ENCODE data around the gene SLC9C2. TPM values are rescaled to one million over a fixed set of nuclear protein-coding genes. Genes with fewer than 3 reads are reported as not detected.
"Not testable (repeated sequence)": the region's sequence is repeated elsewhere in the genome, so short reads cannot be mapped to it uniquely, and the experiment has no call there.

The SLC9C2 gene
- total and polyA plus RNA-seq, 9 donors: 0.07 to 5.3 (median 0.65) TPM

- intact Hi-C loops (cut with DNase I): no loop called here
- WGBS, 3 donors: 92 to 95% (median 94%) methylated on average over 4 of the region's 4 CpGs
- no peaks in the 10 kb centered on the region for H3K4me1 ChIP-seq (ENCODE audit: insufficient read depth)
- TF ChIP-seq POLR2A (IDR thresholded peaks at IDR 0.05) (no peak), EP300 (IDR thresholded peaks at IDR 0.05) (no peak), CTCF (IDR thresholded peaks at IDR 0.05) (no peak)
- no peaks in the 10 kb centered on the region for H3K36me3 ChIP-seq
- no peak overlapping the region for H3K4me3 ChIP-seq
- no peak overlapping the region for H3K27ac ChIP-seq
- no peaks in the 10 kb centered on the region for H3K27me3 ChIP-seq
- DNase-seq: no peak
- peaks cover 0 to 7% of the 10 kb centered on the region in 2 donors for H3K9me3 ChIP-seq
These were observed 132.3 kb downstream of the SLC9C2 start for GRCh38 chr1:173470608-173471007.

- Histone ChIP-seq H3K27ac (no peak overlapping the region), H3K4me3 (no peak overlapping the region), H3K4me1 (ENCODE audit: insufficient read depth) (no peaks in the 10 kb centered on the region), H3K27me3 (no peaks in the 10 kb centered on the region), H3K36me3 (no peaks in the 10 kb centered on the region), H3K9me3 (peaks cover 0 to 7% of the 10 kb centered on the region in 2 donors)
- TF ChIP-seq POLR2A (IDR thresholded peaks at IDR 0.05) (no peak), EP300 (IDR thresholded peaks at IDR 0.05) (no peak), CTCF (IDR thresholded peaks at IDR 0.05) (no peak)
- no peak for DNase-seq
- WGBS, 3 donors: 86 to 93% (median 93%) methylated on average over 3 of the region's 3 CpGs
- intact Hi-C loops (cut with DNase I): no loop called here
These were observed 133.2 kb downstream of the SLC9C2 start for GRCh38 chr1:173469656-173470055.

GRCh38 chr1:173467426-173467825 is 135.4 kb downstream of the SLC9C2 start:
- no peaks in the 10 kb centered on the region for H3K36me3 ChIP-seq
- DNase-seq: no peak
- no peak for TF ChIP-seq EP300 (IDR thresholded peaks at IDR 0.05)
- TF ChIP-seq CTCF (IDR thresholded peaks at IDR 0.05): no peak
- no peak for TF ChIP-seq POLR2A (IDR thresholded peaks at IDR 0.05)
- WGBS, 3 donors: 94 to 97% (median 96%) methylated on average over 4 of the region's 4 CpGs
- no peak overlapping the region for H3K4me3 ChIP-seq
- no peaks in the 10 kb centered on the region for H3K27me3 ChIP-seq
- intact Hi-C loops (cut with DNase I): no loop called here
- no peak overlapping the region for H3K27ac ChIP-seq
- H3K4me1 ChIP-seq (ENCODE audit: insufficient read depth): no peaks in the 10 kb centered on the region
- peaks cover 0 to 7% of the 10 kb centered on the region in 2 donors for H3K9me3 ChIP-seq

- H3K9me3 ChIP-seq; intact Hi-C loops (cut with DNase I); H3K27ac ChIP-seq; H3K36me3 ChIP-seq; H3K27me3 ChIP-seq; H3K4me1 ChIP-seq (ENCODE audit: insufficient read depth); DNase-seq; H3K4me3 ChIP-seq: not testable (repeated sequence)
- WGBS, 3 donors: 82 to 89% (median 87%) methylated on average over 2 of the region's 2 CpGs
These were observed 138.7 kb downstream of the SLC9C2 start for GRCh38 chr1:173464185-173464584.

- 89 to 95% (median 95%) methylated on average over 2 of the region's 2 CpGs for WGBS, 3 donors
- intact Hi-C loops (cut with DNase I): not testable (repeated sequence)
These were observed 140.2 kb downstream of the SLC9C2 start for GRCh38 chr1:173462666-173463065.

GRCh38 chr1:173459885-173460284 is 143.0 kb downstream of the SLC9C2 start:
- Histone ChIP-seq H3K36me3 (no peaks in the 10 kb centered on the region), H3K27me3 (no peaks in the 10 kb centered on the region), H3K9me3 (no peaks in the 10 kb centered on the region), H3K4me1 (ENCODE audit: insufficient read depth) (no peaks in the 10 kb centered on the region), H3K4me3 (no peak overlapping the region), H3K27ac (no peak overlapping the region)
- DNase-seq: no peak
- 89 to 93% (median 93%) methylated on average over 4 of the region's 4 CpGs for WGBS, 3 donors
- intact Hi-C loops (cut with DNase I): no loop called here
- TF ChIP-seq CTCF (IDR thresholded peaks at IDR 0.05) (no peak), POLR2A (IDR thresholded peaks at IDR 0.05) (no peak), EP300 (IDR thresholded peaks at IDR 0.05) (no peak)

More at GRCh38 chr1:173462666-173463065, 140.2 kb downstream of the SLC9C2 start:
- H3K36me3 ChIP-seq; H3K4me1 ChIP-seq (ENCODE audit: insufficient read depth); H3K9me3 ChIP-seq; H3K27ac ChIP-seq; DNase-seq; H3K4me3 ChIP-seq; H3K27me3 ChIP-seq: not testable (repeated sequence)
